ENCODE data around the gene CLIC1.

GRCh38 chr6:31686483-31686882, 49.8 kb downstream of the CLIC1 start:
- no peak for TF ChIP-seq CTCF (optimal IDR thresholded peaks at IDR 0.05 in 1 of 3, IDR thresholded peaks at IDR 0.05 in 1 of 3, conservative IDR thresholded peaks at IDR 0.05 in 1 of 3; ENCODE audit: extremely low read depth in 1 of 3, insufficient read depth in 2 of 3, low read length in 3 of 3)
- TF ChIP-seq EZH2 (IDR thresholded peaks at IDR 0.05; ENCODE audit: low read length) = no peak

Measured in keratinocyte (primary cell).